Vagina (tissue), 2 donors: Measurements from ENCODE around the gene TNFRSF13B.

Experiments
- POLR2A ChIP-seq, 2 donors: fragments of 450-650 bp; IDR thresholded peaks; one replicate each; pipeline ENCODE4 v1.6.1; 2017; ENCODE audit warnings: antibody characterized with exemption in 2 of 2, mild to moderate bottlenecking in 2 of 2, moderate library complexity in 2 of 2
- POLR2AphosphoS5 ChIP-seq, 2 donors: sonication (generic); formaldehyde crosslinking; IDR thresholded peaks; one replicate each; pipeline ENCODE4 v1.9.0; 2017; ENCODE audit warnings: antibody characterized with exemption in 2 of 2, mild to moderate bottlenecking in 2 of 2, low read depth in 1 of 2; ENCODE audit not compliant: insufficient read depth in 1 of 2
- TF ChIP-seq, protein P1 (sequence below), 3 experiments: fragments of 450-650 bp in 2 of 3; fragments of 200-600 bp in 1 of 3; sonication (generic) in 1 of 3; IDR thresholded peaks; one replicate each; pipeline ENCODE4 v1.5.1; 2017 to 2019; ENCODE audit warnings: antibody characterized with exemption in 3 of 3, mild to moderate bottlenecking in 2 of 3, moderate library complexity in 2 of 3

DNA sequence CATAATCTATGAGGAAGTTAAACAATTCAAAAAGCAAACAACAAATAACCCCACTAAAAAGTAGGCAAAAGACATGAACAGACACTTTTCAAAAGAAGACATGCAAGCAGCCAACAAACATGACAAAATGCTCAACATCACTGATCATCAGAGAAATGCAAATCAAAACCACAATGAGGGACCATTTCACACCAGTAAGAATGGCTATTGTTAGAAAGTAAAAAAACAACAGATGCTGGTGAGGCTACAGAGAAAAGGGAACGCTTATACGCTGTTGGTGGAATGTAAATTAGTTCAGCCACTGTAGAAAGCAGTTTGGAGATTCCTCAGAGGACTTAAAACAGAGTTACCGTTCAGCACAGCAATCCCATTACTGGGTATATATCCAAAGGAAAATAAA, 24.4 kb downstream of the TNFRSF13B start:
- TF ChIP-seq, protein P1, sequence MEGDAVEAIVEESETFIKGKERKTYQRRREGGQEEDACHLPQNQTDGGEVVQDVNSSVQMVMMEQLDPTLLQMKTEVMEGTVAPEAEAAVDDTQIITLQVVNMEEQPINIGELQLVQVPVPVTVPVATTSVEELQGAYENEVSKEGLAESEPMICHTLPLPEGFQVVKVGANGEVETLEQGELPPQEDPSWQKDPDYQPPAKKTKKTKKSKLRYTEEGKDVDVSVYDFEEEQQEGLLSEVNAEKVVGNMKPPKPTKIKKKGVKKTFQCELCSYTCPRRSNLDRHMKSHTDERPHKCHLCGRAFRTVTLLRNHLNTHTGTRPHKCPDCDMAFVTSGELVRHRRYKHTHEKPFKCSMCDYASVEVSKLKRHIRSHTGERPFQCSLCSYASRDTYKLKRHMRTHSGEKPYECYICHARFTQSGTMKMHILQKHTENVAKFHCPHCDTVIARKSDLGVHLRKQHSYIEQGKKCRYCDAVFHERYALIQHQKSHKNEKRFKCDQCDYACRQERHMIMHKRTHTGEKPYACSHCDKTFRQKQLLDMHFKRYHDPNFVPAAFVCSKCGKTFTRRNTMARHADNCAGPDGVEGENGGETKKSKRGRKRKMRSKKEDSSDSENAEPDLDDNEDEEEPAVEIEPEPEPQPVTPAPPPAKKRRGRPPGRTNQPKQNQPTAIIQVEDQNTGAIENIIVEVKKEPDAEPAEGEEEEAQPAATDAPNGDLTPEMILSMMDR (IDR thresholded peaks at IDR 0.05): no peak
- TF ChIP-seq POLR2A (IDR thresholded peaks at IDR 0.05): no peak
- no peak for TF ChIP-seq POLR2AphosphoS5 (IDR thresholded peaks at IDR 0.05; ENCODE audit: insufficient read depth in 1 of 2, low read depth in 1 of 2)
